DMS 273 (cell line): ENCODE results near the gene TLCD2.
"Not testable (repeated sequence)": the region's sequence is repeated elsewhere in the genome, so short reads cannot be mapped to it uniquely, and the experiment has no call there.

Source experiments
- DNase-seq: peaks from one replicate; lab custom pipeline; 2025; ENCODE audit not compliant: unreplicated experiment; lab: John Stamatoyannopoulos, UW

TLCD2 gene

GRCh38 chr17:1736348-1737281 lies 26.4 kb upstream of the TLCD2 start:
- DNase-seq: peak; percentile 78

- DNase-seq: no peak
These were observed 25.7 kb upstream of the TLCD2 start for GRCh38 chr17:1735834-1736347.

GRCh38 chr17:1735418-1735817 lies 25.2 kb upstream of the TLCD2 start:
- DNase-seq: no peak

- DNase-seq: no peak
These were observed 23.6 kb upstream of the TLCD2 start for GRCh38 chr17:1733759-1734158.

GRCh38 chr17:1732833-1733321 lies 22.7 kb upstream of the TLCD2 start:
- no peak for DNase-seq

- DNase-seq: no peak
These were observed 22.2 kb upstream of the TLCD2 start for GRCh38 chr17:1732241-1732832.

GRCh38 chr17:1731194-1731506 lies 21.0 kb upstream of the TLCD2 start:
- no peak for DNase-seq

- DNase-seq: peak; percentile 38
These were observed 20.4 kb upstream of the TLCD2 start for GRCh38 chr17:1730326-1731193.

- DNase-seq: no peak
These were observed 19.8 kb upstream of the TLCD2 start for GRCh38 chr17:1729966-1730325.

GRCh38 chr17:1727876-1728630 lies 17.9 kb upstream of the TLCD2 start:
- no peak for DNase-seq

- no peak for DNase-seq
These were observed 17.1 kb upstream of the TLCD2 start for GRCh38 chr17:1727258-1727789.

GRCh38 chr17:1726626-1727257 lies 16.6 kb upstream of the TLCD2 start:
- no peak for DNase-seq

- DNase-seq: no peak
These were observed 15.7 kb upstream of the TLCD2 start for GRCh38 chr17:1725642-1726511.

GRCh38 chr17:1724869-1725641 lies 14.9 kb upstream of the TLCD2 start:
- peak; percentile 65 for DNase-seq

GRCh38 chr17:1724351-1724868 lies 14.2 kb upstream of the TLCD2 start, which contains the start of gene WDR81:
TSS of gene WDR81 (plus strand) at chr17:1724704. CDS start at chr17:1724960, 256 bp downstream.
- peak; percentile 90 for DNase-seq

GRCh38 chr17:1722022-1722421 lies 11.8 kb upstream of the TLCD2 start:
- not testable (repeated sequence) for DNase-seq

GRCh38 chr17:1720856-1721386 lies 10.7 kb upstream of the TLCD2 start:
- peak; percentile 66 for DNase-seq
